Uterus (tissue), 4 donors: ENCODE results near the gene LSS. TPM values are rescaled to one million over a fixed set of nuclear protein-coding genes. Genes with fewer than 3 reads are reported as not detected.

Experiments used
- DNase-seq, 2 donors: peaks; one replicate each; pipeline ENCODE4 v3.0.0-alpha.2; 2019 to 2020
- H3K27ac ChIP-seq, 2 donors: fragments of 200-600 bp; sonication (generic); 1 replicate in 1 of 2; 2 replicates in 1 of 2; pipeline ENCODE4 v1.5.1; 2016 to 2018
- H3K27me3 ChIP-seq, 2 donors: fragments of 200-600 bp; sonication (generic); one replicate each; pipeline ENCODE4 v1.5.1; 2018 to 2019; ENCODE audit warnings: control low read depth in 1 of 2
- H3K36me3 ChIP-seq, 2 donors: fragments of 200-600 bp; sonication (generic); one replicate each; pipeline ENCODE4 v1.5.1; 2019; ENCODE audit warnings: control low read depth in 1 of 2
- H3K4me1 ChIP-seq, 2 donors: fragments of 200-600 bp; sonication (generic); one replicate each; pipeline ENCODE4 v1.5.1; 2018 to 2019; ENCODE audit warnings: control low read depth in 1 of 2
- H3K4me3 ChIP-seq, 2 donors: fragments of 200-600 bp; sonication (generic); 1 replicate in 1 of 2; 2 replicates in 1 of 2; pipeline ENCODE4 v1.5.1; 2018 to 2019; ENCODE audit warnings: mild to moderate bottlenecking in 1 of 2
- H3K9me3 ChIP-seq, 2 donors: fragments of 200-600 bp; sonication (generic); one replicate each; pipeline ENCODE4 v1.5.1; 2019; ENCODE audit warnings: control low read depth in 1 of 2
- POLR2A ChIP-seq, 2 donors: fragments of 450-650 bp; IDR thresholded peaks; one replicate each; pipeline ENCODE4 v1.6.1; 2016; ENCODE audit warnings: antibody characterized with exemption in 2 of 2, mild to moderate bottlenecking in 1 of 2, moderate library complexity in 1 of 2
- intact Hi-C: fragments of 100-400 bp; cut with DNase I; formaldehyde crosslinking; loops from one replicate; pipeline ENCODE4 v1.15.1; 2023; ENCODE audit warnings: low total_unique reads
- total RNA-seq, 4 donors: library from RNA; depleted of rRNA in 3 of 4; stranded (reverse); fragments of >200 nt in 3 of 4; gene quantifications; one replicate each; pipeline versions ENCODE4 v1.1.0 to v1.2.4, GENCODE V29; 2014 to 2023
- TF ChIP-seq, protein P1 (sequence below), 4 experiments: fragments of 200-600 bp in 2 of 4; fragments of 450-650 bp in 2 of 4; sonication (generic) in 2 of 4; IDR thresholded peaks; one replicate each; pipeline ENCODE4 v1.5.1; 2016 to 2019; ENCODE audit warnings: antibody characterized with exemption in 4 of 4, mild to moderate bottlenecking in 2 of 4, moderate library complexity in 1 of 4
- donor health status: DM: yes; HTN: yes; CAD: no.

Gene LSS
- total RNA-seq, 4 donors from 2014 or later: 35.4 to 94.0 (median 41.5) TPM

- H3K9me3 ChIP-seq: no peaks in the 10 kb centered on the region
Measured at GRCh38 chr21:46210378-46211136, 18.0 kb downstream of the LSS start.

GRCh38 chr21:46208761-46209721 lies 19.5 kb downstream of the LSS start:
- DNase-seq: no peak
- no peak overlapping the region for H3K27ac ChIP-seq

More at GRCh38 chr21:46210378-46211136, 18.0 kb downstream of the LSS start:
- DNase-seq: no peak
- no peaks in the 10 kb centered on the region for H3K4me1 ChIP-seq
- no peaks in the 10 kb centered on the region for H3K27me3 ChIP-seq
- no peak overlapping the region for H3K4me3 ChIP-seq
- TF ChIP-seq, protein P1, sequence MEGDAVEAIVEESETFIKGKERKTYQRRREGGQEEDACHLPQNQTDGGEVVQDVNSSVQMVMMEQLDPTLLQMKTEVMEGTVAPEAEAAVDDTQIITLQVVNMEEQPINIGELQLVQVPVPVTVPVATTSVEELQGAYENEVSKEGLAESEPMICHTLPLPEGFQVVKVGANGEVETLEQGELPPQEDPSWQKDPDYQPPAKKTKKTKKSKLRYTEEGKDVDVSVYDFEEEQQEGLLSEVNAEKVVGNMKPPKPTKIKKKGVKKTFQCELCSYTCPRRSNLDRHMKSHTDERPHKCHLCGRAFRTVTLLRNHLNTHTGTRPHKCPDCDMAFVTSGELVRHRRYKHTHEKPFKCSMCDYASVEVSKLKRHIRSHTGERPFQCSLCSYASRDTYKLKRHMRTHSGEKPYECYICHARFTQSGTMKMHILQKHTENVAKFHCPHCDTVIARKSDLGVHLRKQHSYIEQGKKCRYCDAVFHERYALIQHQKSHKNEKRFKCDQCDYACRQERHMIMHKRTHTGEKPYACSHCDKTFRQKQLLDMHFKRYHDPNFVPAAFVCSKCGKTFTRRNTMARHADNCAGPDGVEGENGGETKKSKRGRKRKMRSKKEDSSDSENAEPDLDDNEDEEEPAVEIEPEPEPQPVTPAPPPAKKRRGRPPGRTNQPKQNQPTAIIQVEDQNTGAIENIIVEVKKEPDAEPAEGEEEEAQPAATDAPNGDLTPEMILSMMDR (IDR thresholded peaks at IDR 0.05): no peak
- no peak for TF ChIP-seq POLR2A (IDR thresholded peaks at IDR 0.05)
- no peak overlapping the region for H3K27ac ChIP-seq
- H3K36me3 ChIP-seq: no peaks in the 10 kb centered on the region
- intact Hi-C loops: no loop called here

DNA sequence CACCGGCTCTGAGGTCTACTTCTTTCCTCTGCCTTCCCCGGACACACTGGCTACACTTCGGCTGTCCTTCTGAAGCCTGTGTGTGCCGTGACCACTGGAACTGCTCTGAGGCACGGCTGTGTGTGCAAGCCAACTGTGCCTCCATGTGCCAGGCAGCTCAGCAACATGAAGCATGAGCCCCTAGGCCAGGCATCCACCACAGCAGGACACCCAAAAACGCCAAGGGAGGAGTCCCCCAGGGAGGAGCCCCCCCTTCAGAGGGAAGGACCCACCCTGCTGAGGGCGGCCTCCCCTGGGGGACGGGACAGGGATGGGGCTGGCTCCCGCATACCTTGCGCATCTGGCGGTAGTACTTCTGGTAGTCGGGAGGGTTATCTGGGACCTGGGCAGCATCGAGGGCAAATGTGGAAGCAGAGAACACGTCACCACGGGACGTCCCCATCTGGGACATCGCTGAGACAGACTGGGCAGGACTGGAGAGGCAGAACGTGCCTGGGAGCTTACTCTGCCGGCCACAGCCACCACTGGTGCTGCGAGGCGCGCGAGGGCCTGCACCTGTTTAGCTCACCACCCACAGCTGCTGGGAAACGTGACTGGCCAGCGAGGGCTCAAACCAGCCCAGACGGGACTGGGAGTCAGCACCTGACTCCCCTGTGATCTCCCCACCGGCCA lies 20.5 kb downstream of the LSS start:
- Histone ChIP-seq H3K9me3 (no peaks in the 10 kb centered on the region), H3K27ac (no peak overlapping the region), H3K27me3 (no peaks in the 10 kb centered on the region), H3K4me1 (no peaks in the 10 kb centered on the region), H3K4me3 (no peak overlapping the region), H3K36me3 (no peaks in the 10 kb centered on the region)
- intact Hi-C loops: no loop called here
- no peak for TF ChIP-seq POLR2A (IDR thresholded peaks at IDR 0.05)
- TF ChIP-seq, protein P1 (IDR thresholded peaks at IDR 0.05): no peak
- no peak for DNase-seq

More at GRCh38 chr21:46208761-46209721, 19.5 kb downstream of the LSS start:
- no peaks in the 10 kb centered on the region for H3K9me3 ChIP-seq
- H3K4me3 ChIP-seq: no peak overlapping the region
- H3K4me1 ChIP-seq: no peaks in the 10 kb centered on the region
- intact Hi-C loops: no loop called here
- H3K36me3 ChIP-seq: no peaks in the 10 kb centered on the region
- TF ChIP-seq, protein P1 (IDR thresholded peaks at IDR 0.05): no peak
- TF ChIP-seq POLR2A (IDR thresholded peaks at IDR 0.05): no peak
- H3K27me3 ChIP-seq: no peaks in the 10 kb centered on the region

- no peak for DNase-seq
- no peaks in the 10 kb centered on the region for H3K36me3 ChIP-seq
- no peak for TF ChIP-seq POLR2A (IDR thresholded peaks at IDR 0.05)
- TF ChIP-seq, protein P1 (IDR thresholded peaks at IDR 0.05): no peak
- no peak overlapping the region for H3K27ac ChIP-seq
- intact Hi-C loops: no loop called here
- no peaks in the 10 kb centered on the region for H3K27me3 ChIP-seq
- no peaks in the 10 kb centered on the region for H3K4me1 ChIP-seq
- no peak overlapping the region for H3K4me3 ChIP-seq
- H3K9me3 ChIP-seq: no peaks in the 10 kb centered on the region
Measured at GRCh38 chr21:46207006-46207919, 21.3 kb downstream of the LSS start.
